HepG2 (cell line): ENCODE measurements around the gene KLRK1. TPM values are rescaled to one million over a fixed set of nuclear protein-coding genes. Genes with fewer than 3 reads are reported as not detected.
"Not testable (repeated sequence)": the region's sequence is repeated elsewhere in the genome, so short reads cannot be mapped to it uniquely, and the experiment has no call there.

Source experiments
- ATAC-seq: fragments of 200-7000 bp; cut with Tn5 transposase; 3 replicates; pipeline ENCODE4 v1.9.1; 2020; ENCODE audit warnings: mild to moderate bottlenecking, moderate library complexity
- BruUV-seq: library from RNA; stranded (reverse); fragments of 400-500 nt; replicated peaks from 2 replicates; lab custom pipeline; 2021; lab: Mats Ljungman, UMichigan
- CTCF ChIA-PET: fragments of 300-600 bp; formaldehyde crosslinking; extraction: SDS; loops from one replicate; lab custom pipeline; 2021; ENCODE audit warnings: low total read pairs, inconsistent platforms, low intra/inter-chr PET ratio; lab: Yijun Ruan, JAX
- POLR2A ChIA-PET: fragments of 350-600 bp; sonication (Branson Sonifier 250); formaldehyde crosslinking; loops from one replicate; lab custom pipeline; 2020; ENCODE audit warnings: antibody characterized with exemption, inconsistent platforms; lab: Yijun Ruan, JAX
- DNase-seq: peaks from one replicate; pipeline ENCODE4 v3.0.0-alpha.2; 2015; ENCODE audit warnings: low spot score
- FAIRE-seq: peaks from 3 replicates; lab custom pipeline; 2011; peaks lifted over from hg19 to GRCh38; lab: Jason Lieb, UNC
- H2AFZ ChIP-seq: one replicate; pipeline ENCODE4 v1.6.1; 2011; ENCODE audit warnings: low read length, inconsistent platforms
- H3K27ac ChIP-seq: fragments of 300-600 bp; 3 replicates; pipeline ENCODE4 v1.8.0; 2011; ENCODE audit warnings: mixed run types, mild to moderate bottlenecking, mixed read lengths, low read length, inconsistent platforms; ENCODE audit not compliant: insufficient read depth; ENCODE audit errors: extremely low read length
- H3K27me3 ChIP-seq, 2 experiments: fragments of 200-600 bp in 1 of 2; 2 replicates in 1 of 2; 3 replicates in 1 of 2; pipeline versions ENCODE4 v1.6.0 to v1.8.0; 2011; ENCODE audit warnings: low read length in 2 of 2, mild to moderate bottlenecking in 2 of 2, moderate library complexity in 2 of 2, inconsistent platforms in 1 of 2; ENCODE audit not compliant: insufficient read depth in 2 of 2, control insufficient read depth in 1 of 2
- H3K36me3 ChIP-seq, 2 experiments: fragments of 200-600 bp in 1 of 2; replicated peaks in 1 of 2; 2 replicates in 1 of 2; 3 replicates in 1 of 2; pipeline versions ENCODE4 v1.5.1 to v1.8.0; 2011; ENCODE audit warnings: low read length in 2 of 2, inconsistent platforms in 1 of 2; ENCODE audit not compliant: insufficient read depth in 2 of 2, control insufficient read depth in 1 of 2
- H3K4me1 ChIP-seq: 2 replicates; pipeline ENCODE4 v1.5.1; 2012; ENCODE audit warnings: low read length, inconsistent platforms; ENCODE audit not compliant: insufficient read depth
- H3K4me2 ChIP-seq: 2 replicates; pipeline ENCODE4 v1.6.0; 2011; ENCODE audit warnings: low read depth, low read length, inconsistent platforms
- H3K4me3 ChIP-seq, 3 experiments: fragments of 200-600 bp in 1 of 3; sonication (generic), shearing (Covaris generic) in 1 of 3; replicated peaks in 1 of 3; 2 replicates each; pipeline ENCODE4 v1.5.1; 2011 to 2016; ENCODE audit warnings: low read length in 3 of 3, inconsistent platforms in 2 of 3, low read depth in 2 of 3, mild to moderate bottlenecking in 2 of 3, control low read depth in 1 of 3, mixed read lengths in 1 of 3; ENCODE audit not compliant: insufficient read depth in 1 of 3
- H3K79me2 ChIP-seq: one replicate; pipeline ENCODE4 v1.6.1; 2011; ENCODE audit warnings: low read length, inconsistent platforms; ENCODE audit not compliant: insufficient read depth
- H3K9ac ChIP-seq: 2 replicates; pipeline ENCODE4 v1.6.0; 2011; ENCODE audit warnings: mild to moderate bottlenecking, low read depth, low read length, inconsistent platforms; ENCODE audit not compliant: insufficient read depth
- H3K9me3 ChIP-seq: 2 replicates; pipeline ENCODE4 v1.5.1; 2012; ENCODE audit warnings: mild to moderate bottlenecking, low read length
- H4K20me1 ChIP-seq: 2 replicates; pipeline ENCODE4 v1.6.0; 2011; ENCODE audit warnings: inconsistent platforms, mild to moderate bottlenecking, low read length, moderate library complexity; ENCODE audit not compliant: insufficient read depth
- ARID5B ChIP-seq: IDR thresholded peaks from 2 replicates; pipeline ENCODE4 v1.4.0; 2020; ENCODE audit warnings: mild to moderate bottlenecking, missing genetic modification reagents
- ATF3 ChIP-seq: sonication (generic); formaldehyde crosslinking; IDR thresholded peaks from 2 replicates; pipeline ENCODE4 v1.4.0; 2020; ENCODE audit warnings: missing genetic modification reagents
- CEBPG ChIP-seq: IDR thresholded peaks from 2 replicates; pipeline ENCODE4 v1.6.1; 2016
- EP300 ChIP-seq, 3 experiments: sonication (generic) in 1 of 3; formaldehyde crosslinking in 1 of 3; IDR thresholded peaks; 2 replicates each; pipeline versions ENCODE4 v1.5.1 to v1.6.1; 2011 to 2020; ENCODE audit warnings: low read depth in 2 of 3, low read length in 2 of 3, borderline replicate concordance in 1 of 3, improper control_type of control experiment in 1 of 3, mild to moderate bottlenecking in 1 of 3, missing genetic modification reagents in 1 of 3, moderate library complexity in 1 of 3
- FOSL2 ChIP-seq: sonication (generic); formaldehyde crosslinking; IDR thresholded peaks from 2 replicates; pipeline ENCODE4 v1.4.0; 2020; ENCODE audit warnings: missing genetic modification reagents
- FOXA3 ChIP-seq: IDR thresholded peaks from 2 replicates; pipeline ENCODE4 v1.6.1; 2016; ENCODE audit warnings: missing genetic modification reagents, missing compliant biosample characterization
- GATAD2A ChIP-seq: IDR thresholded peaks from 2 replicates; pipeline ENCODE4 v1.6.1; 2016
- HMG20A ChIP-seq: IDR thresholded peaks from 2 replicates; pipeline ENCODE4 v1.6.1; 2016; ENCODE audit warnings: borderline replicate concordance
- NCOA2 ChIP-seq: sonication (generic); formaldehyde crosslinking; IDR thresholded peaks from 2 replicates; pipeline ENCODE4 v1.8.0; 2022; ENCODE audit warnings: inconsistent platforms
- NR2F1 ChIP-seq, 2 experiments: fragments of 450-650 bp in 1 of 2; formaldehyde crosslinking in 1 of 2; IDR thresholded peaks; 2 replicates each; pipeline versions ENCODE4 v1.5.0 to v1.6.1; 2016 to 2020; ENCODE audit warnings: mild to moderate bottlenecking in 1 of 2, missing compliant biosample characterization in 1 of 2, missing genetic modification reagents in 1 of 2, moderate library complexity in 1 of 2
- NR2F6 ChIP-seq, 2 experiments: IDR thresholded peaks; 2 replicates each; pipeline ENCODE4 v1.6.1; 2016; ENCODE audit warnings: antibody characterized with exemption in 1 of 2, mild to moderate bottlenecking in 1 of 2
- RARA ChIP-seq: IDR thresholded peaks from 2 replicates; pipeline ENCODE4 v1.6.1; 2016; ENCODE audit warnings: missing genetic modification reagents, missing compliant biosample characterization
- RXRB ChIP-seq: IDR thresholded peaks from 2 replicates; pipeline ENCODE4 v1.6.1; 2016; ENCODE audit warnings: borderline replicate concordance, missing genetic modification reagents, missing compliant biosample characterization
- SAP130 ChIP-seq: IDR thresholded peaks from 2 replicates; pipeline ENCODE4 v1.6.1; 2016; ENCODE audit warnings: low read depth
- SIX1 ChIP-seq: sonication (generic); formaldehyde crosslinking; IDR thresholded peaks from 2 replicates; pipeline ENCODE4 v1.4.0; 2020; ENCODE audit warnings: missing genetic modification reagents, borderline replicate concordance
- WGBS: methylation state at CpG from one replicate; pipeline ENCODE4 v1.1.6; 2017; ENCODE audit warnings: low lambda C conversion rate; 5-methylcytosine and 5-hydroxymethylcytosine counted together
- in situ Hi-C: cut with HindIII; loops from 2 replicates; pipeline ENCODE4 v1.10.0; 2017; ENCODE audit warnings: low pct_unique_long_range_greater_than_20kb; ENCODE audit not compliant: extremely low pct_ligation_motif_present
- intact Hi-C: fragments of 100-400 bp; cut with micrococcal nuclease; formaldehyde crosslinking; loops from one replicate; pipeline ENCODE4 v1.10.0; 2022; ENCODE audit not compliant: unreplicated experiment
- polyA plus RNA-seq, 8 experiments: library from polyadenylated mRNA; depleted of rRNA in 3 of 8; stranded (reverse) in 7 of 8; unstranded in 1 of 8; fragments of >200 nt; fragmentation: Illumina TruSeq in 4 of 8; extraction: Trizol in 4 of 8; gene quantifications; 2 replicates each; pipeline versions ENCODE4 v1.2.1 to v1.2.3, GENCODE V29; 2011 to 2016; ENCODE audit warnings: low read depth in 4 of 8, missing spikeins in 1 of 8, mixed read lengths in 1 of 8; ENCODE audit not compliant: insufficient read depth in 1 of 8
- total RNA-seq, 5 experiments: library from RNA; depleted of rRNA; stranded (reverse); fragments of >200 nt; fragmentation: Illumina TruSeq; extraction: Trizol; gene quantifications; 2 replicates each; pipeline ENCODE4 v1.2.3, GENCODE V29; 2016; ENCODE audit warnings: low read depth in 1 of 5

Gene KLRK1
- total and polyA plus RNA-seq, 2 of the 13 experiments (the other 11 are each of a cell fraction or from before 2014, with no cell fraction given), result not detected

- POLR2A ChIA-PET; H4K20me1 ChIP-seq; H3K27ac ChIP-seq; H3K4me3 ChIP-seq; DNase-seq; H3K4me1 ChIP-seq; intact Hi-C loops; FAIRE-seq; BruUV-seq; H3K27me3 ChIP-seq; H3K36me3 ChIP-seq; H3K9ac ChIP-seq; H3K4me2 ChIP-seq; H3K79me2 ChIP-seq; H3K9me3 ChIP-seq; in situ Hi-C loops; H2AFZ ChIP-seq; CTCF ChIA-PET; TF ChIP-seq NR2F6 (IDR thresholded peaks at IDR 0.05); EP300 (CRISPR knock-in tag; IDR thresholded peaks at IDR 0.05; ENCODE audit: borderline replicate concordance): not testable (repeated sequence)
- WGBS, result 0% methylated on average over 1 of the region's 3 CpGs
- ATAC-seq, result peak; percentile 91
- TF ChIP-seq RXRB (peak; percentile 29; the same call in 1 of the 2 replicates), HMG20A (CRISPR knock-in tag) (peak; percentile 77; the same call in 1 of the 2 replicates), NR2F1 (CRISPR knock-in tag; IDR thresholded peaks at IDR 0.05) (peak in 1 of 2 experiments; percentile 46; a peak in 1 of 4 replicates), NR2F6 (CRISPR knock-in tag; IDR thresholded peaks at IDR 0.05) (peak; percentile 72), NCOA2 (0 out of 2 replicates have a peak, but pooled peaks have one; percentile 15), FOXA3 (0 out of 2 replicates have a peak, but pooled peaks have one; percentile 27), GATAD2A (CRISPR knock-in tag) (peak; percentile 56), FOSL2 (CRISPR knock-in tag) (peak; percentile 84), CEBPG (CRISPR knock-in tag) (peak; percentile 52), ARID5B (CRISPR knock-in tag) (peak; percentile 58), SIX1 (CRISPR knock-in tag) (peak; percentile 43; the same call in 1 of the 2 replicates), EP300 (IDR thresholded peaks at IDR 0.05; ENCODE audit: low read depth in 2 of 2, low read length in 2 of 2) (0 out of 4 replicates have a peak, but pooled peaks of 1 of the 2 experiments have one; percentile 10), RARA (CRISPR knock-in tag) (peak; percentile 69), ATF3 (CRISPR knock-in tag) (peak; percentile 72), SAP130 (CRISPR knock-in tag) (peak; percentile 38; the same call in 1 of the 2 replicates)
Measured at GRCh38 chr12:10422159-10422558, 32.3 kb upstream of the KLRK1 start.

GRCh38 chr12:10420334-10420733, 30.5 kb upstream of the KLRK1 start, which contains the start of gene KLRC3:
Gene KLRC3 (minus strand): TSS chr12:10420595. CDS start chr12:10420550, 45 bp downstream.
- ATAC-seq, H3K4me1 ChIP-seq, H3K4me3 ChIP-seq, DNase-seq, POLR2A ChIA-PET, FAIRE-seq, H3K27ac ChIP-seq, H2AFZ ChIP-seq, H3K9ac ChIP-seq, in situ Hi-C loops, H3K79me2 ChIP-seq, H3K9me3 ChIP-seq, H3K27me3 ChIP-seq, H4K20me1 ChIP-seq, H3K36me3 ChIP-seq, intact Hi-C loops, BruUV-seq, CTCF ChIA-PET, H3K4me2 ChIP-seq: not testable (repeated sequence)
- WGBS, result 46% methylated on average over 1 of the region's 1 CpG
